ENCODE data around the gene SNRK.

Gene SNRK

GRCh38 chr3:43364926-43365325 lies 78.6 kb downstream of the SNRK start:
- Histone ChIP-seq H3K4me2 (ENCODE audit: low read length) (no peak overlapping the region), H3K9me3 (ENCODE audit: insufficient read depth, low read length) (no peaks in the 10 kb centered on the region), H3K79me2 (ENCODE audit: low read length) (no peaks in the 10 kb centered on the region), H4K20me1 (ENCODE audit: insufficient read depth, low read length) (no peaks in the 10 kb centered on the region), H3K27me3 (ENCODE audit: low read depth, low read length) (no peaks in the 10 kb centered on the region), H3K27ac (ENCODE audit: low read length) (no peak overlapping the region), H2AFZ (ENCODE audit: low read depth, low read length) (no peak overlapping the region), H3K4me3 (ENCODE audit: low read length) (no peak overlapping the region), H3K36me3 (replicated peaks; ENCODE audit: low read depth, low read length) (peaks cover 4% of the 10 kb centered on the region), H3K4me1 (ENCODE audit: low read length) (no peaks in the 10 kb centered on the region), H3K9ac (ENCODE audit: low read length) (no peak overlapping the region)
- TF ChIP-seq EZH2phosphoT487 (IDR thresholded peaks at IDR 0.05; ENCODE audit: low read depth) (no peak), CTCF (IDR thresholded peaks at IDR 0.05; ENCODE audit: low read depth, low read length) (no peak)

DNA sequence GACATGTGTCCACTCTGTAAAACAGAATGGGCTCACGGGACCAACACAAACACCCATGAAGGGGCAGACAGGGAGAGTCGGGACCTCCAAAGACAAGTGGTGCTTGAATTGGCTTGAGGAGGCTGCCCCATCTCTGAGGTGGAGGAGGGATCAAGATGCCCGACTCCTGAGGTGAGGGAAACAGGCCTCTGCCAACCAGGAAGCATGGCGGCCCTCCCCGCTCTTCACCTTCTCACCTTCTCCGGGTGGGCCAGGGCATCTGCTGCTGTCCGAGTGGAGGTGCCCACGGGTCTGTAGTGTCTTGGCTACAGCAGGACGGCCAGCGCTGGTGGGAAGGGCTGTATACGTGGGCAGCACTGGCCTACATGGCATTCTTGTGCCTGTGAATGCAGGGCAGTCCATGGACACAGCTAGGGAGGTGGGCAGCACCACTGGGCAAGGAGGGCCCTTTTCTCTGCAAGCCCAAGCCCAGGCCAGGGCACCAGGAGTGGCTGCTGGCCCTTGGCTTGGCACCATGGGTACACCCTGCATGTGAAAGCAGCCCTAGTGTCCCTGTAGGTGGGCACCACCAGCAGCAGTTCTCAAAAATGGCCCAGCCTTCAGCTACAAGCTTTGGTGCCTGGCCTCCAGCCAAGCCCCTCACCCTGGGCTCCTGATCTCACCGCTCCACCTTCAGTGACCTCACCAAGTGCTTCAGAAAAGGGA lies 79.4 kb downstream of the SNRK start:
- no peak overlapping the region for H2AFZ ChIP-seq (ENCODE audit: low read depth, low read length)
- H3K9ac ChIP-seq (ENCODE audit: low read length) = no peak overlapping the region
- no peak overlapping the region for H3K4me2 ChIP-seq (ENCODE audit: low read length)
- H3K27me3 ChIP-seq (ENCODE audit: low read depth, low read length) = no peaks in the 10 kb centered on the region
- no peaks in the 10 kb centered on the region for H3K9me3 ChIP-seq (ENCODE audit: insufficient read depth, low read length)
- peaks cover 4% of the 10 kb centered on the region for H3K36me3 ChIP-seq (replicated peaks; ENCODE audit: low read depth, low read length)
- no peaks in the 10 kb centered on the region for H3K79me2 ChIP-seq (ENCODE audit: low read length)
- H3K4me1 ChIP-seq (ENCODE audit: low read length) = no peaks in the 10 kb centered on the region
- no peak for TF ChIP-seq EZH2phosphoT487 (IDR thresholded peaks at IDR 0.05; ENCODE audit: low read depth)
- no peak for TF ChIP-seq CTCF (IDR thresholded peaks at IDR 0.05; ENCODE audit: low read depth, low read length)
- no peak overlapping the region for H3K4me3 ChIP-seq (ENCODE audit: low read length)
- no peak overlapping the region for H3K27ac ChIP-seq (ENCODE audit: low read length)
- no peaks in the 10 kb centered on the region for H4K20me1 ChIP-seq (ENCODE audit: insufficient read depth, low read length)

DNA sequence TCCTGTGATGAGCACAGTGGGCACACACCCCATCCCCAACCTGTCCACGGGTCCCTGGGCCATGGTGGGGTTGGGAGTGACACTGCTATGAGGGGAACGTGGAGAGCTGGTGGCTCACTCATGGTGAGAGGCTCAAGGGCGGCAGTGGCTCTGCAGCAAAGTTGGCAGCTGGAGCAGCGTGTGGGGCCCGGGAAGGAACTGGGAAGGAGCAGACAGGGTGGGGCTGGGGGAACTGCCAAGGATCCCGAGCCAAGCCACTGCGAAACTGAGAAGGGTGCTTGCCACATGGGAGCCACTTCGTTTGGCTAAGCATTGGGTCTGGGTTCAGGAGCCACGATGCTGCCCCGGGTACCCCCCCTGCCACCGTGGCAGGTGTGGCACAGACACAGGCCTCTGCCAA lies 80.1 kb downstream of the SNRK start:
- no peak overlapping the region for H3K27ac ChIP-seq (ENCODE audit: low read length)
- H3K4me3 ChIP-seq (ENCODE audit: low read length) = no peak overlapping the region
- H3K36me3 ChIP-seq (replicated peaks; ENCODE audit: low read depth, low read length) = peaks cover 4% of the 10 kb centered on the region
- H3K27me3 ChIP-seq (ENCODE audit: low read depth, low read length) = no peaks in the 10 kb centered on the region
- H3K9me3 ChIP-seq (ENCODE audit: insufficient read depth, low read length) = no peaks in the 10 kb centered on the region
- no peaks in the 10 kb centered on the region for H3K79me2 ChIP-seq (ENCODE audit: low read length)
- H4K20me1 ChIP-seq (ENCODE audit: insufficient read depth, low read length) = no peaks in the 10 kb centered on the region
- no peak overlapping the region for H3K4me2 ChIP-seq (ENCODE audit: low read length)
- no peak overlapping the region for H3K9ac ChIP-seq (ENCODE audit: low read length)
- H2AFZ ChIP-seq (ENCODE audit: low read depth, low read length) = no peak overlapping the region
- H3K4me1 ChIP-seq (ENCODE audit: low read length) = no peaks in the 10 kb centered on the region
- no peak for TF ChIP-seq CTCF (IDR thresholded peaks at IDR 0.05; ENCODE audit: low read depth, low read length)

GRCh38 chr3:43366885-43367284 lies 80.5 kb downstream of the SNRK start:
- Histone ChIP-seq H3K4me3 (ENCODE audit: low read length) (no peak overlapping the region), H3K4me2 (ENCODE audit: low read length) (no peak overlapping the region), H3K9me3 (ENCODE audit: insufficient read depth, low read length) (no peaks in the 10 kb centered on the region), H2AFZ (ENCODE audit: low read depth, low read length) (no peak overlapping the region), H3K27me3 (ENCODE audit: low read depth, low read length) (no peaks in the 10 kb centered on the region), H4K20me1 (ENCODE audit: insufficient read depth, low read length) (no peaks in the 10 kb centered on the region), H3K79me2 (ENCODE audit: low read length) (no peaks in the 10 kb centered on the region), H3K27ac (ENCODE audit: low read length) (no peak overlapping the region), H3K36me3 (replicated peaks; ENCODE audit: low read depth, low read length) (peaks cover 4% of the 10 kb centered on the region), H3K9ac (ENCODE audit: low read length) (no peak overlapping the region), H3K4me1 (ENCODE audit: low read length) (no peaks in the 10 kb centered on the region)
- no peak for TF ChIP-seq CTCF (IDR thresholded peaks at IDR 0.05; ENCODE audit: low read depth, low read length)
- TF ChIP-seq EZH2phosphoT487 (IDR thresholded peaks at IDR 0.05; ENCODE audit: low read depth) = no peak

Data from OCI-LY3 (cell line).